H1 (cell line): ENCODE data around the gene CFAP54.

Experiments used
- EZH2 ChIP-seq: fragments of 200-600 bp; sonication (generic); IDR thresholded peaks from 2 replicates; pipeline ENCODE4 v1.7.1; 2012; ENCODE audit warnings: low read depth, mild to moderate bottlenecking, moderate library complexity, low read length, inconsistent platforms; ENCODE audit not compliant: severe bottlenecking
- POLR2A ChIP-seq, 2 experiments: IDR thresholded peaks; 1 replicate in 1 of 2; 2 replicates in 1 of 2; pipeline ENCODE4 v1.6.1; 2011; ENCODE audit warnings: low read depth in 2 of 2, low read length in 2 of 2, mild to moderate bottlenecking in 2 of 2; ENCODE audit errors: control extremely low read depth in 1 of 2
- POLR2AphosphoS5 ChIP-seq: IDR thresholded peaks from 2 replicates; pipeline ENCODE4 v1.6.1; 2011; ENCODE audit warnings: low read depth, low read length
- TAF1 ChIP-seq: IDR thresholded peaks from 2 replicates; pipeline ENCODE4 v1.6.1; 2011; ENCODE audit warnings: mild to moderate bottlenecking, low read depth, low read length
- TF ChIP-seq, protein P1 (sequence below), 3 experiments: IDR thresholded peaks; 1 replicate in 2 of 3; 2 replicates in 1 of 3; pipeline versions ENCODE4 v1.5.1 to v1.6.1; 2011; ENCODE audit warnings: low read length in 3 of 3, mild to moderate bottlenecking in 3 of 3, inconsistent platforms in 2 of 3, low read depth in 1 of 3, moderate library complexity in 1 of 3; ENCODE audit not compliant: insufficient read depth in 1 of 3; ENCODE audit errors: control extremely low read depth in 1 of 3

DNA sequence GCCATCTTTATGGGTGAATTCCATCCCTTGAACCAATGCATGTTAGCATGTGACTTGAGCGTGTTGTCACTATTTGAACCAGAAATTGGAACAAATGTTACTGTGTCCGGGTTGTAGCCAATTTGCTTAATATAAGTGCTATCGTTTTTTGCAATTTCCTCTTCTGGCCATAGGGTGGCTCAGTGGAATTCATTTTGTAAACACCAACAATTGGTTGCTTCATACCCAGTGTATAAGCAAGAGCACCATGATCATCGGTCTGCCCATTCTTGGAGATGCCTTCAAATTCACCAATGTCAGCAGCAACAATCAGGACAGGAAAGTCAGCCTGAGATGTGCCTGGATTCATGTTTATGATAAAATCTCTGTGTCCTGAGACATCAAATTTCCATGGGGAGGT is 412.7 kb downstream of the CFAP54 start:
- TF ChIP-seq POLR2AphosphoS5 (no peak), EZH2 (no peak), TAF1 (no peak), POLR2A (IDR thresholded peaks at IDR 0.05; ENCODE audit: control extremely low read depth in 1 of 2, low read depth in 2 of 2, low read length in 2 of 2) (no peak)
- TF ChIP-seq, protein P1, sequence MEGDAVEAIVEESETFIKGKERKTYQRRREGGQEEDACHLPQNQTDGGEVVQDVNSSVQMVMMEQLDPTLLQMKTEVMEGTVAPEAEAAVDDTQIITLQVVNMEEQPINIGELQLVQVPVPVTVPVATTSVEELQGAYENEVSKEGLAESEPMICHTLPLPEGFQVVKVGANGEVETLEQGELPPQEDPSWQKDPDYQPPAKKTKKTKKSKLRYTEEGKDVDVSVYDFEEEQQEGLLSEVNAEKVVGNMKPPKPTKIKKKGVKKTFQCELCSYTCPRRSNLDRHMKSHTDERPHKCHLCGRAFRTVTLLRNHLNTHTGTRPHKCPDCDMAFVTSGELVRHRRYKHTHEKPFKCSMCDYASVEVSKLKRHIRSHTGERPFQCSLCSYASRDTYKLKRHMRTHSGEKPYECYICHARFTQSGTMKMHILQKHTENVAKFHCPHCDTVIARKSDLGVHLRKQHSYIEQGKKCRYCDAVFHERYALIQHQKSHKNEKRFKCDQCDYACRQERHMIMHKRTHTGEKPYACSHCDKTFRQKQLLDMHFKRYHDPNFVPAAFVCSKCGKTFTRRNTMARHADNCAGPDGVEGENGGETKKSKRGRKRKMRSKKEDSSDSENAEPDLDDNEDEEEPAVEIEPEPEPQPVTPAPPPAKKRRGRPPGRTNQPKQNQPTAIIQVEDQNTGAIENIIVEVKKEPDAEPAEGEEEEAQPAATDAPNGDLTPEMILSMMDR (IDR thresholded peaks at IDR 0.05; ENCODE audit: control extremely low read depth in 1 of 3, insufficient read depth in 1 of 3, low read depth in 1 of 3, low read length in 3 of 3), result peak in 1 of 3 experiments; percentile 1; a peak in 1 of 4 replicates
